Thoracic aorta (tissue), 2 donors: ENCODE data around the gene LRRC56. TPM values are rescaled to one million over a fixed set of nuclear protein-coding genes. Genes with fewer than 3 reads are reported as not detected.

Source experiments
- ATAC-seq: fragments of 150-250 bp; one replicate; pipeline ENCODE4 v1.8.0; 2017; ENCODE audit warnings: low read depth; ENCODE audit not compliant: insufficient number of reproducible peaks, low FRiP score
- DNase-seq: peaks from one replicate; pipeline ENCODE4 v3.0.0-alpha.2; 2020; ENCODE audit warnings: low spot score
- H3K27ac ChIP-seq, 2 donors: fragments of 200-600 bp; sonication (generic); 1 replicate in 1 of 2; 2 replicates in 1 of 2; pipeline ENCODE4 v1.5.1; 2016; ENCODE audit warnings: mild to moderate bottlenecking in 2 of 2, moderate library complexity in 2 of 2
- H3K27me3 ChIP-seq: fragments of 200-600 bp; sonication (generic); replicated peaks from 2 replicates; pipeline ENCODE4 v1.6.0; 2016; ENCODE audit warnings: mild to moderate bottlenecking; ENCODE audit not compliant: insufficient read depth
- H3K36me3 ChIP-seq: fragments of 200-600 bp; sonication (generic); one replicate; pipeline ENCODE4 v1.5.1; 2016
- H3K4me1 ChIP-seq, 2 donors: fragments of 200-600 bp; sonication (generic); 1 replicate in 1 of 2; 2 replicates in 1 of 2; pipeline versions ENCODE4 v1.5.1 to v1.6.0; 2016; ENCODE audit warnings: low read depth in 2 of 2, mild to moderate bottlenecking in 1 of 2; ENCODE audit not compliant: control insufficient read depth in 1 of 2
- H3K4me3 ChIP-seq: fragments of 200-600 bp; sonication (generic); 2 replicates; pipeline ENCODE4 v1.5.1; 2016; ENCODE audit warnings: mild to moderate bottlenecking
- H3K9me3 ChIP-seq: fragments of 200-600 bp; sonication (generic); 2 replicates; pipeline ENCODE4 v1.5.1; 2016
- total RNA-seq, 2 donors: library from RNA; depleted of rRNA; stranded (reverse); fragments of >200 nt; gene quantifications; one replicate each; pipeline versions ENCODE4 v1.1.0 to v1.2.3, GENCODE V29; 2016
- TF ChIP-seq, protein P1 (sequence below): fragments of 200-600 bp; sonication (generic); IDR thresholded peaks from one replicate; pipeline ENCODE4 v1.5.1; 2019; ENCODE audit warnings: antibody characterized with exemption

LRRC56 gene
- total RNA-seq, 2 donors from 2014 or later, result 0.41 TPM; not detected in 1

DNA sequence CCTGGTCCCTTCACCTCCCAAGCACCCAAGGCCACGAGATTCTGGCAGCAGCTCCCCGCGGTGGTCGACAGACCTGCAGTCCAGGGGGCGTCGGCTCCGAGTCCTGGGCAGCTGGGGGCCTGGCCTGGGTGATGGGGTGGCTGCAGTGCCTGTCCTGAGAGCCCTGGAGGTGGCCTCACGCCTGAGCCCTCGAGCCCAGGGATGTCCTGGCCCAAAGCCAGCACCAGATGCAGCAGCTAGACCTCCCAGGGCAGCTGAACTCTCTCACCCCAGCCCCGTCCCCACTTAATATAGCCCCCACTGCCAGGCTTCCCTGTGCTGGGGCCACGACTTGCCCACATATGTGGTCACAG is 16.6 kb downstream of the LRRC56 start:
- no peak for DNase-seq
- H3K4me1 ChIP-seq, result peaks cover 7 to 16% of the 10 kb centered on the region in 2 donors
- no peak overlapping the region for H3K4me3 ChIP-seq
- no peaks in the 10 kb centered on the region for H3K36me3 ChIP-seq
- no peak for ATAC-seq
- H3K9me3 ChIP-seq, result no peaks in the 10 kb centered on the region
- TF ChIP-seq, protein P1, sequence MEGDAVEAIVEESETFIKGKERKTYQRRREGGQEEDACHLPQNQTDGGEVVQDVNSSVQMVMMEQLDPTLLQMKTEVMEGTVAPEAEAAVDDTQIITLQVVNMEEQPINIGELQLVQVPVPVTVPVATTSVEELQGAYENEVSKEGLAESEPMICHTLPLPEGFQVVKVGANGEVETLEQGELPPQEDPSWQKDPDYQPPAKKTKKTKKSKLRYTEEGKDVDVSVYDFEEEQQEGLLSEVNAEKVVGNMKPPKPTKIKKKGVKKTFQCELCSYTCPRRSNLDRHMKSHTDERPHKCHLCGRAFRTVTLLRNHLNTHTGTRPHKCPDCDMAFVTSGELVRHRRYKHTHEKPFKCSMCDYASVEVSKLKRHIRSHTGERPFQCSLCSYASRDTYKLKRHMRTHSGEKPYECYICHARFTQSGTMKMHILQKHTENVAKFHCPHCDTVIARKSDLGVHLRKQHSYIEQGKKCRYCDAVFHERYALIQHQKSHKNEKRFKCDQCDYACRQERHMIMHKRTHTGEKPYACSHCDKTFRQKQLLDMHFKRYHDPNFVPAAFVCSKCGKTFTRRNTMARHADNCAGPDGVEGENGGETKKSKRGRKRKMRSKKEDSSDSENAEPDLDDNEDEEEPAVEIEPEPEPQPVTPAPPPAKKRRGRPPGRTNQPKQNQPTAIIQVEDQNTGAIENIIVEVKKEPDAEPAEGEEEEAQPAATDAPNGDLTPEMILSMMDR, result no peak
- H3K27me3 ChIP-seq, result peaks cover 4% of the 10 kb centered on the region
- no peak overlapping the region for H3K27ac ChIP-seq

DNA sequence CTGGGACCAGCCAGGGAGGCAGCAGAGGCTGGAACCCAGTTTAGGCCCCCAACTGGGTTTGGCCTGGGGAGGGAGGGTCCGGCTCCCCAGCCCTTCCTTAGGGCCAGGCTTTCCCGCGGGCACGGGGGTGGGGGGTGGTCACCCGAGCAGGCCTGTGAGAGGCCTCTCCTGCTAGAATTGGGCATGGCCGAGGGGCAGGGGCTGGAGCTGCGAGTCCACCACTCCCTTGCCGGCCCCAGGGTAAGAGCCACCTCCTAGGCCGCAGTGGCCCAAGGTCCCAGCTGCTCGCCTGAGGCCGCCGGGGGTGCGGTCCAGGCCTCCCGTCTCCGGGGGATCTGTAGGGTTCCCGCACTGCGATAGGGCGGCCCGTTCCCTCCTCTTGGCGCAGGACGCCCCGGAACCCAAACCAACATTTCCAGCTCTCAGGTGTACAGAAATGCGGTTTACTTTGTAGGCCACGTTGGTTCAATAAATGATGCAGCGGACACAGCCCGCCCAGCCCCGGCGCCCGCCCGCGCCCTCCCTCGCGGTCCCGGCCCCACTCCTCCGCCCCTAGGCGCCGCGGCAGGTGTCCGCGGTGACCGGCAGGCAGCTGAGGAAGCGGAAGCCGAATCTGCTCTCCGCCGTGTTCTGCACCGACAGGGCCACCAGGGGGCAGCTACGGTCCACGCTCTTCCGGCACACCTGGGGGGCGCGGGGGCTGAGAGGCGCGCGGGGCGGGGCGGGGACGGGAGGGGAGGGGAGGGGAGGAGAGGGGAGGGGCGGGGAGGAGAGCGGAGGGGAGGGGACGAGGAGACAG is 17.3 kb downstream of the LRRC56 start:
- H3K27ac ChIP-seq, result no peak overlapping the region
- DNase-seq (no peak), ATAC-seq (no peak)
- H3K9me3 ChIP-seq, result no peaks in the 10 kb centered on the region
- peak overlapping the region; percentile 60 for H3K4me3 ChIP-seq
- peaks cover 7 to 16% of the 10 kb centered on the region in 2 donors for H3K4me1 ChIP-seq
- peaks cover 4% of the 10 kb centered on the region for H3K27me3 ChIP-seq
- TF ChIP-seq, protein P1, result peak; percentile 76
- H3K36me3 ChIP-seq, result no peaks in the 10 kb centered on the region

DNA sequence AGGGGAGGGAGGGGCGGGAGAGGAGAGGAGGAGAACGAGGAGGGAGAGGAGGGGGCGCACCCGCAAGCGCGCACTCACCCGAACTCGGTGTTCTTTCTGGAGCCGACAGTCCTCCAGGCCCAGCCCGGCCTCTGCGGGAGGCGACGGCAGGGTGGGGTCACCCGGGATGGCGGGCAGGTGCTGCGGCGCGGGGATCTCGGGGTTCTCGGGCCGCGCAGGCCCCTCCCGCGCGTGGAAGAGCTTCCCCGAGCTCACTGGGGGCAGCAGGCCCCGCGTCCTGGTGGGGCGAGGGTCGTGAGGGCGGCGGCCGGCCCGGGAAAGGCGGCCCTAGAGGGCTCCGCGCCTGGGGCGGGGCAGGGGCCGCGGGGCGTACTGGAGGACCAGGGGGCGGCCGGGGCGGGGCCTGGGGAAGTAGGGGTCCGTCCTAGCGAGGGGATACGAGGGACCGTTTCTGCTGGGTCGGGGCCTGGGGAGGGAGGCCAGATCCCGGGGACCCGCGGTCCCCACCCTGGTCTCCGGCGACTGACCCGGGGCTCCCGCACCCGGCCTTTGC is 18.0 kb downstream of the LRRC56 start:
- Histone ChIP-seq H3K27ac (no peak overlapping the region), H3K36me3 (no peaks in the 10 kb centered on the region), H3K4me1 (peaks cover 12 to 20% of the 10 kb centered on the region in 2 donors), H3K4me3 (peak overlapping the region; percentile 60), H3K9me3 (no peaks in the 10 kb centered on the region), H3K27me3 (peaks cover 4% of the 10 kb centered on the region)
- ATAC-seq, result no peak
- TF ChIP-seq, protein P1, result no peak
- no peak for DNase-seq

DNA sequence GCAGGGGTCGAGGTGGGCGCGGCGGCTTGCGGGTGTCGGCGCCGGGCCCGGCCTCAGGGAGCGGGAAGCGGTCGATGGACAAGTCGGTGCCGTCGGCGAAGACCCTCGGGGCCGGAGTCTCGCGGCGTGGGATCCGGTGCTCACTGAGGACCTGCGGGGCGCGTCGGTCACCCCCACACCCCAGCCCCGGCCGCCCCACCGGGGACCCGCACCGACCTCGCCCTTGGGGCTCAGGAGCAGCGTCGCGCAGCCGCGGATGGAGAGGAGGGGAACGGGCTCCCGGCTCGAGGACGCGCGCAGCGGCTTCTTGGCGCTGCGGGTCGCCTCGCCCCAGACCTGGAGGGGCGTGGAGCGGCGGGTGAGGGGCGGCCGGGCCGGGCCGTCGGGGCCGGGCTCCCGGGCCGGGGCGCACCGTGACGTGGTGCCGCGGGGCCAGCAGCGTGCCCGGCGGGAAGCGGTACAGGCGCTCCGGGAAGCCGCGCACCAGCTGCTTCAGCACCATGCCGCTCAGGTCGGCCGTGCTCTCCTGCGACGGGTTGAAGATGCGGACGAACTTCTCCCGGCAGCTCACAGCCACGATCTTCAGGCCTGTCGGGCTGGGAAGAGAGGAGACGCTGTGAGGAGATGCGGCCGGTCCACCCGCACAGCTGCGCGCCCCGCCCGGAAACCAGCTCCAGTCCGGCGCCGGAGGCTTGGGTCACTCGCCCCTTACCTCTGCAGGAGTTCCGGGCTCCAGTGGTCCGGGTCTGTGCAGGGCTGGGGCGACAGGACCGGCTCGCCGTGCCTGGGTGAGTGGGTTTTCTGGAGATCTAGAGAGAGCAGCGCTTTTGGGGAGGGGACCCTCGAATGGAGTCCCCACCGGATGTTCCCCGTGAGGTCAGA is 18.7 kb downstream of the LRRC56 start:
- DNase-seq (no peak), ATAC-seq (no peak)
- Histone ChIP-seq H3K9me3 (no peaks in the 10 kb centered on the region), H3K36me3 (no peaks in the 10 kb centered on the region), H3K27me3 (peaks cover 4% of the 10 kb centered on the region), H3K4me1 (peaks cover 13 to 23% of the 10 kb centered on the region in 2 donors), H3K4me3 (peak overlapping the region; percentile 60), H3K27ac (no peak overlapping the region)
- TF ChIP-seq, protein P1, result no peak
